A673 (cell line): ENCODE measurements around the gene RNF145.

ENCODE experiments used
- CTCF ChIP-seq: fragments of 300-800, 200-600 bp; sonication (generic); conservative IDR thresholded peaks from 2 replicates; pipeline ENCODE4 v1.5.1; 2017; ENCODE audit warnings: low read depth, mild to moderate bottlenecking, antibody characterized with exemption, low read length, moderate library complexity, mixed read lengths
- EZH2 ChIP-seq: fragments of 200-600 bp; sonication (generic); IDR thresholded peaks from 2 replicates; pipeline ENCODE4 v1.6.1; 2017; ENCODE audit warnings: borderline replicate concordance, low read depth, mild to moderate bottlenecking, mixed read lengths, antibody characterized with exemption, low read length; ENCODE audit not compliant: poor library complexity, severe bottlenecking

GRCh38 chr5:159208514-159209437 lies 577 bp downstream of the RNF145 start:
- TF ChIP-seq CTCF, result no peak
- no peak for TF ChIP-seq EZH2
